Neuronal stem cell (in vitro differentiated cells): ENCODE measurements around the gene PTDSS2.

Experiments used
- DNase-seq: peaks from one replicate; pipeline ENCODE4 v3.0.0-alpha.2; 2013; ENCODE audit warnings: low spot score
- H2AFZ ChIP-seq: one replicate; pipeline ENCODE4 v1.6.1; 2013; ENCODE audit warnings: mild to moderate bottlenecking, low read length, inconsistent platforms
- H2AK5ac ChIP-seq: 2 replicates; pipeline ENCODE4 v1.6.1; 2013; ENCODE audit warnings: low read depth, mild to moderate bottlenecking, inconsistent platforms, low read length, moderate library complexity, mixed read lengths
- H2BK120ac ChIP-seq: 2 replicates; pipeline ENCODE4 v1.6.1; 2013; ENCODE audit warnings: low read depth, mild to moderate bottlenecking, inconsistent platforms, low read length, moderate library complexity, mixed read lengths
- H2BK12ac ChIP-seq: one replicate; pipeline ENCODE4 v1.6.1; 2013; ENCODE audit warnings: low read length, inconsistent platforms
- H2BK15ac ChIP-seq: 2 replicates; pipeline ENCODE4 v1.6.1; 2013; ENCODE audit warnings: mild to moderate bottlenecking, low read length, inconsistent platforms, mixed read lengths
- H2BK5ac ChIP-seq: one replicate; pipeline ENCODE4 v1.6.1; 2013; ENCODE audit warnings: inconsistent platforms, mild to moderate bottlenecking, low read length, moderate library complexity
- H3K14ac ChIP-seq: one replicate; pipeline ENCODE4 v1.6.1; 2013; ENCODE audit warnings: low read length, inconsistent platforms
- H3K18ac ChIP-seq: 2 replicates; pipeline ENCODE4 v1.6.1; 2013; ENCODE audit warnings: low read length, inconsistent platforms
- H3K23ac ChIP-seq: 2 replicates; pipeline ENCODE4 v1.6.1; 2013; ENCODE audit warnings: low read depth, mild to moderate bottlenecking, mixed read lengths, low read length, inconsistent platforms; ENCODE audit not compliant: poor library complexity
- H3K27ac ChIP-seq: replicated peaks from 3 replicates; pipeline ENCODE4 v1.5.1; 2013; ENCODE audit warnings: low read length, inconsistent platforms
- H3K27me3 ChIP-seq, 3 experiments: 2 replicates each; pipeline ENCODE4 v1.6.1; 2013; ENCODE audit warnings: low read length in 3 of 3, mild to moderate bottlenecking in 2 of 3, inconsistent platforms in 1 of 3, low read depth in 1 of 3, mixed read lengths in 1 of 3, moderate library complexity in 1 of 3; ENCODE audit not compliant: control insufficient read depth in 3 of 3, insufficient read depth in 3 of 3
- H3K36me3 ChIP-seq, 2 donors: replicated peaks in 1 of 2; 2 replicates each; pipeline ENCODE4 v1.6.1; 2013; ENCODE audit warnings: low read length in 2 of 2; ENCODE audit not compliant: control insufficient read depth in 2 of 2, insufficient read depth in 2 of 2
- H3K4ac ChIP-seq: 2 replicates; pipeline ENCODE4 v1.6.1; 2013; ENCODE audit warnings: inconsistent platforms, mild to moderate bottlenecking, low read length, moderate library complexity
- H3K4me1 ChIP-seq, 2 donors: 1 replicate in 1 of 2; 2 replicates in 1 of 2; pipeline ENCODE4 v1.6.1; 2013; ENCODE audit warnings: low read length in 2 of 2, low read depth in 1 of 2; ENCODE audit not compliant: control insufficient read depth in 2 of 2, insufficient read depth in 1 of 2
- H3K4me2 ChIP-seq: one replicate; pipeline ENCODE4 v1.6.1; 2013; ENCODE audit warnings: mild to moderate bottlenecking, low read length, inconsistent platforms; ENCODE audit not compliant: insufficient read depth, poor library complexity, severe bottlenecking
- H3K4me3 ChIP-seq, 2 donors: 2 replicates each; pipeline ENCODE4 v1.5.1; 2013; ENCODE audit warnings: low read length in 2 of 2, mild to moderate bottlenecking in 2 of 2, inconsistent platforms in 1 of 2, moderate library complexity in 1 of 2
- H3K79me1 ChIP-seq: one replicate; pipeline ENCODE4 v1.6.1; 2013; ENCODE audit warnings: low read depth, mild to moderate bottlenecking, inconsistent platforms, low read length, moderate library complexity
- H3K9ac ChIP-seq: one replicate; pipeline ENCODE4 v1.6.1; 2013; ENCODE audit warnings: mild to moderate bottlenecking, low read depth, low read length, inconsistent platforms; ENCODE audit not compliant: poor library complexity
- H3K9me3 ChIP-seq, 2 donors: replicated peaks in 1 of 2; 2 replicates each; pipeline versions ENCODE3 to v1.6.1; 2013; ENCODE audit warnings: low read length in 2 of 2, mild to moderate bottlenecking in 2 of 2, inconsistent platforms in 1 of 2, low read depth in 1 of 2, mixed read lengths in 1 of 2, moderate library complexity in 1 of 2; ENCODE audit not compliant: control insufficient read depth in 2 of 2, insufficient read depth in 1 of 2
- H4K8ac ChIP-seq: one replicate; pipeline ENCODE4 v1.6.1; 2013; ENCODE audit warnings: low read depth, mild to moderate bottlenecking, inconsistent platforms, low read length, moderate library complexity
- H4K91ac ChIP-seq: one replicate; pipeline ENCODE4 v1.6.1; 2013; ENCODE audit warnings: low read length, low read depth, mild to moderate bottlenecking, inconsistent platforms; ENCODE audit not compliant: poor library complexity
- WGBS, 2 donors: extraction: QIAGEN DNeasy Blood & Tissue Kit; methylation state at CpG; one replicate each; pipeline ENCODE4 v1.1.7; 2013; ENCODE audit warnings: missing lambda C conversion rate in 2 of 2, mixed read lengths in 1 of 2; ENCODE audit not compliant: insufficient read length in 2 of 2, insufficient replicate concordance in 1 of 2; ENCODE audit errors: extremely low coverage in 2 of 2; 5-methylcytosine and 5-hydroxymethylcytosine counted together

Gene PTDSS2

DNA sequence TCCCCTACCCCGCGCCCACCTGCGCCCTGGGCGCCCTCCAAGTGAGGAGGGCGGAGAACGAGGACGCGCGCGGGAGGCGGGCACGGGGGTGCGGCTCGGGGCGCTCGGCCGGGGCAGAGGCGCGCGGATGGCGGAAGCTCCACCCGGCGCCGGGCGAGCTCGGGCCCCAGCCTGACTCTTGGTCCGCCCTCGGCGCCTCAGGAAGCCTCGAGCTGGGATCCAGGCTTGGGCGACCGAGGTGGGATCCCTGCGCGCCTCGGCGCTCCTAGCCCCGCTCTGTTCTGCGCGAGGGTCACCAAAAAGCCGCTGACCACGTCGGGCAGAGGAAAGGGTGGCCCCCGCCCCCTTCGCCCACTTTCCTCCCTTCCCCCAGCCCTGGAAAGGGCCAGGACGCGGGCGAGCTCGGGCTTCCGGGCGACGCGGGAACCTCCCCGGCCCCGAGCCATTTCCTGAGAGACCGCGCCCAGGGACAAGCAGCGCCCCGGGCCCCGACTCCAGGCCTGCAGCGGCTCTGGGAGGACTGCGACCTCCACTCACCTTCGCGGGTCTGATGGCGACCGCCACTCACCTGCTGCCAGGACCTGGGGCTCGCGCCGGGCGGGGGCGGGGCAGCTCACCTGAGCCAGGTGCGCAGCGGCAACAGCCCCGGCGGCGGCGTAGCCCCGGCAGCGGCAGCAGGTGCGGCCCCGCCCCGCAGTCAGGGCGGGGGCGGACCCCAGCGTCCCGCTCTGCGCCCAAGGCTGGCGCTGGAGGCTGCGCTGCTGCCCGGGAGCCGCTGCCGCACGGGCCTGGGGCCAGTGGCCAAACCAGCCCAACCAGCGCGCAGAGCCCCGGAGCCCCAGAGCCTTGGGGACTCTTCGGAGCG lies 33.1 kb upstream of the PTDSS2 start:
- Histone ChIP-seq H3K79me1 (no peaks in the 10 kb centered on the region), H4K8ac (no peak overlapping the region), H3K4me3 (peak overlapping the region; percentile 31 to 77), H2AK5ac (peak overlapping the region; percentile 46), H4K91ac (no peak overlapping the region), H2BK15ac (peak overlapping the region; percentile 99), H3K36me3 (no peaks in the 10 kb centered on the region), H3K4ac (no peak overlapping the region), H3K14ac (peak overlapping the region; percentile 47), H2BK5ac (peak overlapping the region; percentile 87), H3K4me1 (peaks cover 0 to 7% of the 10 kb centered on the region in 2 donors), H3K4me2 (peak overlapping the region; percentile 93), H3K27me3 (peaks cover 15 to 64% (median 44%) of the 10 kb centered on the region in 3 experiments), H3K9me3 (peaks cover 0 to 4% of the 10 kb centered on the region in 2 donors), H2AFZ (peak overlapping the region; percentile 91), H3K27ac (no peak overlapping the region), H3K23ac (peak overlapping the region; percentile 95), H3K18ac (peak overlapping the region; percentile 92), H2BK120ac (no peak overlapping the region), H3K9ac (peak overlapping the region; percentile 84), H2BK12ac (no peak overlapping the region)
- DNase-seq = no peak
- WGBS, 2 donors = no CpG with 5 or more reads among the region's 97 CpGs

DNA sequence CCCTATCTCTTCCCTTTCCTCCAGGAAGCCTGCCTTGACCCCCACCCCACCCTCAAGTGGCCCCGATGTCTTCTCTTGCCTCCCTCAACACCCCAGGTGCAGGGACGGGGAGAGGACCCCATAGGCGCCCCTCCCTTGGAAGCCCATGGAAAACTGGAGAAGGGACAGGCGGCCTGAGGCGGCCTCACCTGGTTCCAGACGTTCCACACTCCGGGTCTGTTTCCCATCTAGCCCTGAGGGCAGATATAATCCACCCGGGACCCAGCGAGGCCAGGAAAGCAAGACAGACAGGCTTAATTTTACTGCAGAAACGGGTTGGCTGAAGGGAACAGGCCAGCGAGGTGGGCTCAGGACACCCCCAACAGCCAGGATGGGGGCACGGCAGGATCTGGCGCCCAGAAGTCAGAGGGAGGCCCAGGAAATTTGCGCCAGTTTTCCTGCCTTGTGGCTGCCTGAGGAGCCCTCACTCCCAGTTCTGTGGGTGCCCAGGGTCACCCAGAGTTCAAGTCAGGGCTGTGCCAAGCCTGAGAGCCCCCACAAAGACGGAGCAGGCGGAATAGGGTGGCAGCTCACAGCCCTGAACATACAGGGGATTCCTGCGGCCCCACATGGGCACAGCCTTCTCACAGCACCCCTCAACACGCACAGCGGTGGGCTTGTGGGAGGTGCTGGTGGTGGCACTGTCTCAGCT lies 32.3 kb upstream of the PTDSS2 start:
- Histone ChIP-seq H3K27ac (no peak overlapping the region), H3K9ac (peak overlapping the region; percentile 50), H3K4ac (no peak overlapping the region), H3K23ac (no peak overlapping the region), H3K14ac (no peak overlapping the region), H2BK12ac (no peak overlapping the region), H4K8ac (no peak overlapping the region), H3K9me3 (peaks cover 0 to 4% of the 10 kb centered on the region in 2 donors), H2AFZ (peak overlapping the region; percentile 91), H3K36me3 (no peaks in the 10 kb centered on the region), H3K18ac (peak overlapping the region; percentile 19), H3K4me1 (peaks cover 0 to 7% of the 10 kb centered on the region in 2 donors), H2BK15ac (peak overlapping the region; percentile 64), H2BK5ac (no peak overlapping the region), H4K91ac (no peak overlapping the region), H3K4me3 (no peak overlapping the region), H3K27me3 (peaks cover 15 to 68% (median 44%) of the 10 kb centered on the region in 3 experiments), H2AK5ac (peak overlapping the region; percentile 50), H2BK120ac (no peak overlapping the region), H3K4me2 (no peak overlapping the region), H3K79me1 (no peaks in the 10 kb centered on the region)
- DNase-seq = no peak
- WGBS, 2 donors = no CpG with 5 or more reads among the region's 19 CpGs

DNA sequence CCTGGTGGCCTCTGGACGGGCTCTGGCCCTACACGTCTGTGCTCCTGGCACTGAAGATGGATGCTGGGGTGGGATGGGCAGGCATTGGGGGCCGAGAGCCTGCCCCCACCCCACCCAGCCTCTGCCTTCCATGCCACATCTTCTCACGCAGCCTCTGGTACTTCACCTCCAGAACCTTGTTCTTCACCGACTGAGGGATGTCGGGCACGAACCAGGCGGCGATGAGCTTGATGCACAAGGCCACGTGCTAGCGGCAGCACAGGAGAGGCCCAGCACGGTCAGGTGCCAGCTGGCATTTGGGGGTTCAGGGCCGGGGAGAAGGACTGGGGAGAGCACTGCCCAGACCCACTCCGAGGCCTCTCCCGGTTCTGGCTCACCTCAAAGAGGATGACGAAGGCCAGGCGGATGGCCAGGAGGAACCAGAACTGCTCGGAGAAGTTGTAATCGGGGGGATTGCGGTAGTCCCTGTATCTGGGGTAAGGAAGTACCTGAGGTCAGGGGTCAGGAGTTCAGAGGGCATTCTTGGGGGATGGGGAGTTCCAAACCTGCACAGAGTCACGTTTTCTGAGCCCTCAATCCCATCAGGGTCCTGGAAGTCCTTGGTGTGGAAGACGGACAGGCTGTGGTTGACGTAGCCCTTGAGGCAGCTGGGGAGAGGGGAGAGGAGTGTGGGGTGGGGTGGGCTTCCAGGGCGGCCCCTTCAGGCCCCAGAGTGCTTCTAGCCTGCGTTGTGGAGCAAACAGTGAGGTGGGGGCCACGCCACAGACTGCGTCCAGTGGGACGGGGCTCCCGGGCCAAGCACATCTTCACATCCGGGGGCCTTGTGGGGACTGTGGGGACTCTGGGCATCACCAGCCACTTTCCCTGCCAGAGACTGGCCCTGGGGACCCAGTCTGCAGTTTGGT lies 31.5 kb upstream of the PTDSS2 start:
- H3K4ac ChIP-seq = no peak overlapping the region
- H2BK15ac ChIP-seq = no peak overlapping the region
- H3K18ac ChIP-seq = peak overlapping the region; percentile 71
- no CpG with 5 or more reads among the region's 30 CpGs for WGBS, 2 donors
- no peak overlapping the region for H3K4me3 ChIP-seq
- H3K27me3 ChIP-seq = peaks cover 15 to 62% (median 42%) of the 10 kb centered on the region in 3 experiments
- peak overlapping the region; percentile 50 for H3K9ac ChIP-seq
- H3K27ac ChIP-seq = no peak overlapping the region
- no peak overlapping the region for H2BK120ac ChIP-seq
- DNase-seq = no peak
- H3K14ac ChIP-seq = peak overlapping the region; percentile 56
- H3K4me2 ChIP-seq = no peak overlapping the region
- H2BK12ac ChIP-seq = no peak overlapping the region
- H2AK5ac ChIP-seq = peak overlapping the region; percentile 70
- H3K23ac ChIP-seq = peak overlapping the region; percentile 37
- H3K4me1 ChIP-seq = peaks cover 0 to 7% of the 10 kb centered on the region in 2 donors
- H3K36me3 ChIP-seq = no peaks in the 10 kb centered on the region
- H3K9me3 ChIP-seq = peaks cover 0 to 4% of the 10 kb centered on the region in 2 donors
- no peaks in the 10 kb centered on the region for H3K79me1 ChIP-seq
- no peak overlapping the region for H4K8ac ChIP-seq
- no peak overlapping the region for H2AFZ ChIP-seq
- no peak overlapping the region for H2BK5ac ChIP-seq
- H4K91ac ChIP-seq = no peak overlapping the region
